OCI-LY7 (cell line): ENCODE data around the gene NUDT21. TPM values are rescaled to one million over a fixed set of nuclear protein-coding genes. Genes with fewer than 3 reads are reported as not detected.

Source experiments
- BruUV-seq: library from RNA; stranded (reverse); fragments of 400-500 nt; replicated peaks from 2 replicates; lab custom pipeline; 2021; lab: Mats Ljungman, UMichigan
- CTCF ChIA-PET: fragments of 300-600 bp; sonication (Branson Sonifier 250); formaldehyde crosslinking; loops from one replicate; lab custom pipeline; 2022; ENCODE audit warnings: antibody characterized with exemption; ENCODE audit not compliant: unreplicated experiment; lab: Charles Lee
- POLR2A ChIA-PET: fragments of 300-600 bp; sonication (Branson Sonifier 250); formaldehyde crosslinking; loops from one replicate; lab custom pipeline; 2022; ENCODE audit warnings: antibody characterized with exemption; lab: Charles Lee
- DNase-seq: peaks from one replicate; pipeline ENCODE4 v3.0.0-alpha.2; 2015; ENCODE audit warnings: low spot score
- H2AFZ ChIP-seq: fragments of 200-600 bp; sonication (generic), shearing (Covaris generic); 2 replicates; pipeline ENCODE4 v1.6.1; 2014; ENCODE audit warnings: mild to moderate bottlenecking, antibody characterized with exemption, low read length, moderate library complexity
- H3K27ac ChIP-seq: fragments of 200-600 bp; sonication (generic); 2 replicates; pipeline ENCODE4 v1.5.1; 2014; ENCODE audit warnings: mixed run types, low read depth, mild to moderate bottlenecking, moderate library complexity, low read length, inconsistent platforms; ENCODE audit not compliant: poor library complexity, severe bottlenecking
- H3K36me3 ChIP-seq: fragments of 200-600 bp; sonication (generic); 2 replicates; pipeline ENCODE4 v1.6.1; 2014; ENCODE audit warnings: mild to moderate bottlenecking, antibody characterized with exemption, low read length, moderate library complexity, mixed read lengths; ENCODE audit not compliant: insufficient read depth
- H3K4me1 ChIP-seq: fragments of 200-600 bp; sonication (generic); 2 replicates; pipeline ENCODE4 v1.5.1; 2014; ENCODE audit warnings: mild to moderate bottlenecking, low read length; ENCODE audit not compliant: insufficient read depth, poor library complexity, severe bottlenecking
- H3K4me2 ChIP-seq: fragments of 200-600 bp; sonication (generic); 2 replicates; pipeline ENCODE4 v1.6.1; 2014; ENCODE audit warnings: mild to moderate bottlenecking, low read length
- H3K4me3 ChIP-seq: fragments of 200-600 bp; sonication (generic); 2 replicates; pipeline ENCODE4 v1.5.1; 2014; ENCODE audit warnings: mild to moderate bottlenecking, low read depth, low read length; ENCODE audit not compliant: poor library complexity, severe bottlenecking
- H3K79me2 ChIP-seq: fragments of 200-600 bp; sonication (generic); 2 replicates; pipeline ENCODE4 v1.6.1; 2016; ENCODE audit warnings: low read depth, mild to moderate bottlenecking, low read length, moderate library complexity, mixed read lengths; ENCODE audit not compliant: insufficient read depth
- H3K9me2 ChIP-seq: fragments of 200-600 bp; sonication (generic); 2 replicates; pipeline ENCODE4 v1.6.1; 2016; ENCODE audit warnings: mild to moderate bottlenecking, low read length, mixed read lengths; ENCODE audit not compliant: insufficient read depth
- H3K9me3 ChIP-seq: fragments of 200-600 bp; sonication (generic); 2 replicates; pipeline ENCODE4 v1.6.1; 2014; ENCODE audit warnings: mild to moderate bottlenecking, mixed run types, low read length, mixed read lengths
- H4K20me1 ChIP-seq: fragments of 200-600 bp; sonication (generic); 2 replicates; pipeline ENCODE4 v1.6.1; 2014; ENCODE audit warnings: mild to moderate bottlenecking, antibody characterized with exemption, low read length, moderate library complexity, mixed read lengths; ENCODE audit not compliant: insufficient read depth
- CTCF ChIP-seq: fragments of 200-600 bp; sonication (generic); conservative IDR thresholded peaks from 2 replicates; pipeline ENCODE4 v1.5.1; 2014; ENCODE audit warnings: mild to moderate bottlenecking, antibody characterized with exemption, low read length, moderate library complexity, mixed read lengths
- EZH2phosphoT487 ChIP-seq: fragments of 200-600 bp; sonication (generic); IDR thresholded peaks from 2 replicates; pipeline ENCODE4 v1.6.1; 2018; ENCODE audit warnings: low read depth, borderline replicate concordance, mild to moderate bottlenecking, mixed run types, antibody characterized with exemption, low read length, moderate library complexity, mixed read lengths
- intact Hi-C: fragments of 100-400 bp; cut with micrococcal nuclease; formaldehyde crosslinking; loops from one replicate; pipeline ENCODE4 v1.10.0; 2022; ENCODE audit not compliant: unreplicated experiment
- total RNA-seq, 2 experiments: library from RNA; depleted of rRNA in 1 of 2; stranded (reverse); fragments of >200 nt in 1 of 2; shearing (Covaris generic) in 1 of 2; gene quantifications; 2 replicates each; pipeline ENCODE4 v1.2.3, GENCODE V29; 2014 to 2022

NUDT21 gene
- total RNA-seq, 2 experiments from 2014 or later: 229 to 273 TPM

GRCh38 chr16:56477096-56477878, 26.2 kb upstream of the NUDT21 start:
- H3K27ac ChIP-seq: no peak overlapping the region
- DNase-seq: no peak
- intact Hi-C loops: no loop called here
- no peak overlapping the region for H3K4me3 ChIP-seq
- no peaks in the 10 kb centered on the region for H3K9me3 ChIP-seq
- H3K9me2 ChIP-seq: no peaks in the 10 kb centered on the region
- BruUV-seq: TSS peak; percentile 70
- H3K4me1 ChIP-seq: no peaks in the 10 kb centered on the region
- H3K4me2 ChIP-seq: no peak overlapping the region
- peaks cover 81% of the 10 kb centered on the region for H3K36me3 ChIP-seq
- TF ChIP-seq EZH2phosphoT487 (no peak), CTCF (no peak)
- ChIA-PET CTCF (no interaction called here), POLR2A (no interaction called here)
- H3K79me2 ChIP-seq: no peaks in the 10 kb centered on the region
- no peaks in the 10 kb centered on the region for H4K20me1 ChIP-seq
- no peak overlapping the region for H2AFZ ChIP-seq

- Histone ChIP-seq H3K9me2 (no peaks in the 10 kb centered on the region), H3K4me1 (no peaks in the 10 kb centered on the region), H3K9me3 (no peaks in the 10 kb centered on the region), H3K27ac (no peak overlapping the region), H3K4me2 (no peak overlapping the region), H3K36me3 (peaks cover 99% of the 10 kb centered on the region), H3K4me3 (no peak overlapping the region), H2AFZ (no peak overlapping the region), H4K20me1 (no peaks in the 10 kb centered on the region), H3K79me2 (no peaks in the 10 kb centered on the region)
- CTCF ChIA-PET: no interaction called here
- no peak for DNase-seq
- no TSS peak for BruUV-seq
- POLR2A ChIA-PET: no interaction called here
- no peak for TF ChIP-seq CTCF
- TF ChIP-seq EZH2phosphoT487: no peak
- intact Hi-C loops: no loop called here
These were observed 24.1 kb upstream of the NUDT21 start for GRCh38 chr16:56475201-56475600.

- Histone ChIP-seq H3K9me3 (no peaks in the 10 kb centered on the region), H3K4me1 (no peaks in the 10 kb centered on the region), H3K79me2 (no peaks in the 10 kb centered on the region), H3K9me2 (no peaks in the 10 kb centered on the region), H2AFZ (no peak overlapping the region), H3K36me3 (peaks cover 98% of the 10 kb centered on the region), H4K20me1 (no peaks in the 10 kb centered on the region), H3K27ac (no peak overlapping the region), H3K4me2 (no peak overlapping the region), H3K4me3 (no peak overlapping the region)
- intact Hi-C loops: no loop called here
- ChIA-PET CTCF (interaction anchor here (0.8 kb wide), 1 partner anchor 10 kb away, joined by 3 read pairs; no protein-coding TSS in a partner anchor), POLR2A (interaction anchor here (0.6 kb wide), 1 partner anchor 21 kb away, joined by 4 read pairs; no protein-coding TSS in a partner anchor)
- BruUV-seq: no TSS peak
- no peak for DNase-seq
- TF ChIP-seq CTCF: no peak
- no peak for TF ChIP-seq EZH2phosphoT487
These were observed 19.5 kb upstream of the NUDT21 start for GRCh38 chr16:56470666-56471065.
